MV-4-11 (cell line): ENCODE results near the gene EPG5.

Experiments
- DNase-seq: peaks from one replicate; lab custom pipeline; 2025; lab: John Stamatoyannopoulos, UW

The EPG5 gene

GRCh38 chr18:45802814-45803492 lies 164.2 kb downstream of the EPG5 start:
- peak; percentile 13 for DNase-seq

GRCh38 chr18:45801416-45802004 lies 165.6 kb downstream of the EPG5 start:
- no peak for DNase-seq
